DLD1 (cell line): ENCODE data around the gene ALK.

Experiments used
- in situ Hi-C: cut with HindIII; loops from 2 replicates; pipeline ENCODE4 v1.10.0; 2017; ENCODE audit warnings: low sequenced_read_pairs

The ALK gene

DNA sequence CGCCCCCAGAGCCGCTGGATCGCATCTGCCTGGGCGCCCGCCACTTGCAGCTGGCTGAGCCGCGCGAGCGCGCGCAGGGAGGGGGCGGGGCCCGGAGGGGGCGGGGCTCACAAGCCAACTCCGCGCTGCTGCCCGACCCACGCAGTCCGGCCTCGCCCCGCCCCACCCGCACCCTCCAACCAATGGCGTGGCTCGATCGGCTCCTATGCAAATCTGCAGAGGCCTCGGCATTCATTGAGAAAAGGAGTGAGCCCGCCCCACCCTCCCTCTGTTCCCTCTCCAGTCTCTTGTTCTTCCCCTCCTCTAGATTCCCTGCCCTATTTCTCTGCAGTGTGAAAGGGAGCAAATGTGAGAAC, at the start of gene ALK:
Gene ALK, minus strand, starts transcription at position 27 of the 356 bp plus-strand sequence. CDS start 927 bp downstream, outside the sequence.
- in situ Hi-C loops = no loop called here

- in situ Hi-C loops = no loop called here
Measured at GRCh38 chr2:29966266-29966665, 44.9 kb upstream of the ALK start.

DNA sequence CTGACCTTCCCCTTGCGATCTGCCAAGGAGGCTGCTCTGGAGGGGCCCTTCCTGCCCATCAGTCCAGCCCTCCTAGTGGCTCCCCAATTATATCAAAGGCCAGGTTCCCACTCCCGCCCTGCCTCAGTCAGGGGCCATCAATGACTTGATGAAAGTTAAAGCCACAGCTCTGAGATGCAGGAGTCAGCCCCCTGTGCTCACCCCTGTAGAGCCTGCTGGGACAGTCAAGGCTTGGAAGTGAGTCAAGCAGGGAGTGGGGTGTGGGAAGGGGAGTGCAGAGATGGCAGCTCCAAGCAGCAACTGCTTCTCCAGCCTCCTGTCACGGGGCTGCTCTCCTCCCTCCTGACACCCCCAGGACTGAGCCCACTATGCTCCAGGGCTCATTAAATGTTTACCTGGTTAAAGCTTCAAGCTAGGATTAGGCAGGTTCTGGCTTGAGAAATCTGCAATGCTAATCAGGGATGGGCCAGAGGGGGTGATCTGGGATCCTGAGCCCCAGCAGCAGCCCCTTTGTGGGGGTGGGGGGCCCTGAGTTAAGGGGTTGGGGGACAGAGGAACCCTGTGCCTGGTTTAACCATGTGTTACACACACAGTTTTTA, 42.7 kb upstream of the ALK start:
- in situ Hi-C loops = no loop called here

- in situ Hi-C loops = no loop called here
Measured at GRCh38 chr2:29962922-29963321, 41.5 kb upstream of the ALK start.

GRCh38 chr2:29954316-29954715, 32.9 kb upstream of the ALK start:
- in situ Hi-C loops = no loop called here

GRCh38 chr2:29952973-29953372, 31.6 kb upstream of the ALK start:
- in situ Hi-C loops = no loop called here

DNA sequence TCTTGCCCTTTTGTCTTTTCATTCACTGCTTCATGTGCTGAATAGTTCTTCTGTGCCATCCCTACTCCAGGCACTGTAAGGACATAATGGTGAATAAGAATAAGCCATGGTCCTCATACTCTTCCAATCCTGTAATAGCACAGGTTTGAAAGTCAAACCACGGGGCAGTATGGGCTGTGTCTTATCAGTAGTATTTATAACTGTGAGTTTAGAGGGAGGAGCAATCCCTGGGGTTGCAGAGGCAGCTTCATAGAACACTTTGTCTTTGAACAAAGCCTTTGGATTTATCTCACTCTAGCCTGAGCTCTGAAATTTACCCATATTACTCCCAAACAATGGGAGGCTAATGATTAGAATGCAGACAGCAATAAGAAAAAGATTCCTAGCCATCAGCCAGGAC, 30.2 kb upstream of the ALK start:
- in situ Hi-C loops = no loop called here

GRCh38 chr2:29950481-29950880, 29.1 kb upstream of the ALK start:
- in situ Hi-C loops = no loop called here

- in situ Hi-C loops = no loop called here
Measured at GRCh38 chr2:29949042-29949441, 27.7 kb upstream of the ALK start.

- in situ Hi-C loops = no loop called here
Measured at GRCh38 chr2:29946505-29946904, 25.1 kb upstream of the ALK start.

GRCh38 chr2:29942711-29943110, 21.3 kb upstream of the ALK start:
- in situ Hi-C loops = no loop called here

DNA sequence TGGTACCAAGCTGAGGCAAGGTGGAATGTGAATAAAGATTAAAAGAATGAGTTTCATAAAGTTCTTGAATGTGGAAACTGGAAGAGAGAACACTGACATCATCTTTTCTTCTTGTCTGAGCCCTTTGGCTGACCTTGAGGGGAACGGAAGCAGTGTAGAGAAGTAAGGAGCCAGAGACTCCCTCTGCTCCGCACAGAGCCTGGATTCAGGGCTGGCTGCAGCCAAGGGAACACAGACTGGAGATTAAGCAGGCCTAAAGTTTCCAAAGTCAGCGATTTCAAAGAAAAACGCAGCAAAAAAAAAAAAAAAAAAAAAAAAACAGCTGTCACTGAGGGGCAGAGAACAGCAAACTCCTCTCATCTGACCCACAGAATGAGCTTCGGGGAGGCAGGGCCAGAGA, 19.3 kb upstream of the ALK start:
- in situ Hi-C loops = no loop called here

DNA sequence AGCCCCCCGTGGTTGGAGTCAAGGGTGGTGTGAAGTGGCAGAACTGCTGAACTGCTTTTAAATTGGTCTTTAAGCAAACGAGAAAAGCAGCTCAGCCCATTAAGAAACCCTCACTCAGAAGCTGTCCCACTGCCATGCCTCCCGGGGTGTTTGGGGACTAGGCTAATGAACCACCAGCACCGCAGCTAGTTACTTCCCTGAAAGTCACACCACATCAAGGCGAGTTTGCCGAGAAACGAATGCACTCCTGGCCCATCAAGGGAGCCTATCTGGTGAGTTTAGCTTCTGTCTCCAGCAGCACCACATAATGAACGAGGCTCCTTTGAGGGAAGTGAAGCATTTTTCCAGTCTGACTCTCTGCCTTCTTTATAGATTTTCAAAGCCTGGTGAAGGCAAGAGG, 14.6 kb upstream of the ALK start:
- in situ Hi-C loops = no loop called here

DNA sequence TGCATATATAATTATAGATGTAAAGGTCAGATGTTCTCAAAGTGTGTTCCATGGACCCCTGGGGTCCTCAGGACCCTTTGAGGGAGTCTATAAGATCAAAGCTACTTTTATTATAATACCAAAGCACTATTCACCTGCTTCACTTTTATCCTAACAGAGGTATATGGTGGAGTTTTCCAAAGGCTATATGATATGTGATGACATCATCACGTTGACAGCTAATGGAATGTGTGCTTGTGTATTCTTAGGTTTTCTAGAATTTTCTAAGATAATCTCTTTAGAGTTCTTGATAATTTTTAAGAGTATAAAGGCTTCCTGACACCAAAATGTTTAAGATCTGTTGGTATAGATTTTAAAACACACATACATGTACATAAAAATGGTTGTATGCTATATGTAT, 10.4 kb upstream of the ALK start:
- in situ Hi-C loops = no loop called here

DNA sequence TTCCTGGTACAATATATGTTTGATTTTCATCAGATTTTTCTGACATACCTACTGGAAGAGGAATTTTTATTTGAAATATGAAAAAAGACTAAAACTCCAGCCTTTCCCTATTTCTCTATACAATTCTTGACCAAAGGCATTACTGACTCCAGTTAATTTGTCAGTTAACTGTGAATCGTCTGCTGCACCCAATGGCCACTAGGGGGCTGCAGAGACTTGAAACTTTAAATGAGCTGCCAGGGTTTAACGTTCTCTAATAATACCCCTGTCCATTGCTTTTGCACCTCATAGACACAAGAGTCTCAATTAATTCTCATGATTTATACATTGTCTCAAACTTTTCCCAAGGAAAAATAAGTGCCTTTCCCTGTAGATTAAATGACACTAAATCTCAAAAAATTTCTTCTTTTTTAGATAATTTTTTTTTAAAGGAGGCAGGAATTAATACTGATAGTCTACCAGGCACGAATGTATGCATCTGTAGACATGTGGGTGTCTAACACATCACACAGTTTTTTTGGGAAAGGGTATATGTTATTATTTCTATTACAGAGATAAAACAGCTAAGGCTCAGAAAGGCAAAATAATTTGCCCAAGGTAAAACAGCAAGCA, 1.8 kb upstream of the ALK start:
- in situ Hi-C loops = no loop called here

DNA sequence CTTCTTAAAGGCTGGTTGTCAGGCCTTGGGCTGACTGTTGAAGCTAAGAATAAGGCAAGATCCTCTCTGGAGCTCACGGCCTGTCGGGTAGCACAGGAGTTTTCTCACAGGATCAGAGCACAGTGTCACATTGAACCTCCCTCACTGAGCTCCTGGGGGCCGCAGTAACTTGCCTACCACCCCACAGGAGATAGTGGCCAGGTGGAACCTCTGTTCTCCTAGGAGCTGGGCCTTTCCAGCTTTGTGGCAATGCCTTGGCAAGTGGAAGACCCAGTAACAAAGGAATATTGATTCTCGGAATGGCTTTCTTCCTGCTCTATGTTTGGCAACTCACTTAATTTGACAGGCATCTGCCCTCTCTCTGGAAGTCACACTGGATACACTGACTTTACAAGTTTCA, 1.2 kb upstream of the ALK start:
- in situ Hi-C loops = no loop called here

- in situ Hi-C loops = no loop called here
Measured at GRCh38 chr2:29920631-29921559, 491 bp downstream of the ALK start.

DNA sequence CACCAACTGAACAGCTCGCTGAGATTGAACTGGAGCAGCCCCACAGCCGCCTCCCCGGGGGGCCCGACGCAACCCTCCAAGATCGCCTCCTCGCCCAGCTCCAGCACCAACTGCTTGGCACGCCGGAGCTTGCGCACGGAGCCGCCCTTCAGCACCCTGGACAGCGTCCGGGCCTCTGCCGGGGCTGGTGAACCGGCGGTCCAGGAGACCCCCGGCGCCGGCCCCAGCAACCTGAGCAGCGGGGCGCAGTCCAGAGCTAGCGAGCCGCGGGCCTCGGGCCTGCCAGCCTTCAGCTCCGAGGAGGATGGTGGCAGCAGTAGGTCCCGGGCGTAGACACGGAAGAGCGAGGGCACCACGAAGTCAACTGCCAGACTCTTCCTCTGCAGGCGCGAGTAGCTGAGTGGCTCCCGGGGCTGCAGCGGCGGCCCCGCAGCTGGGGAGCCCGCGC, 1.2 kb downstream of the ALK start:
- in situ Hi-C loops = no loop called here

DNA sequence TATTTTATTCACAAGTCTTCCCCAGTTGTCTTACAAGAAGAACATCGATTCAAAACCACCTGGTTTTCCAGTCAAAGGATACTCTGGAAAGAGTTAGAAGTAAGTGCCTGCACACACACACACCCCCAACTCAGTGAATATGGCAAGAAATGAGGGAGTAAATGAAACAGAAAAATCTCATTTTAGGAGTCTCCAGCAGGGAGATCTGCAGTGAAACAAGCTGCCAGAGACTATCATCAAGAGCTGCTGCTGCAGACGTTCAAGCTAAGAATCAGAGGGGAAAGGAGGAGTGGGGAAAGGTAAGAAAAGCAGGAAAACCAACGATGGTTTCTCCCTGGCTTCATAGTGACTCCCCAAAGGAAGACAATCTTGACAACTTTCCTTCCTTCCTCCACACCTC, 2.4 kb downstream of the ALK start:
- in situ Hi-C loops = no loop called here

DNA sequence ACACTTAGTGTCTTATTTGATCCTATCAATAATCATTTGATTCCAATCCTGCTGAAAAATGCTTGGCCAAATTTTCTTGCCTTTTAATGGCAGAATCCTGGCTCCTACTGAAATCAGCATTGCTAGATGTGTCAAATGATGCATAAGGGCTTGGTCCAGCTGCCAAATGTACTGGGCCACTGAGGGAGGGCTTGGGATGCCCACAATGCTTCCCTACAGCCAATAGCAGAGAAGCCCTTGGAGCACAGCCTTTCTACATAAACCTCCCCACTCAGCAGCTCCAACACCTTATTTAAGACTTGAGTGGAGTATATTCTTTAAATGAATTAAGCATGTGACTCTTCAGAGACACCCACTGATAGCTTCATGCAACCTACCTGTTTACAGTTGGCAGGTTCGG, 3.6 kb downstream of the ALK start:
- in situ Hi-C loops = no loop called here

DNA sequence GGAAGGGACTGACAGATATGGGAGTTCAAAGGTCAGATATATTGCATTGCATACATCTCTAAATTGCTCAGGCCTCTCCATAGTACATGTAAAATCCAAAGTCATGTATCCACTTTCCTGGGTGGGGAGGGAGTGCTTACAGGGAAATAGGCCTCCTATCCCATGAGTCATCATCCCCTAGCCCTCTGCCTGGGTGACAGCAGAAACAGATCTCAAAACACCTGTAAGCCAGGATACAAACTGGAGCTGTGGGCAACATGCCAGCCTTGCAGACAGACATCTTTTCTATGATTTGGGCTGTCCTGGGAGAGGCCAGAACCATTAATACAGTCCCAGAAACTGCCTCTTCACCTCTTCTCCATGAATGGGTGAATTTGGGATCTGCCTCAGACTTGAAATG, 4.8 kb downstream of the ALK start:
- in situ Hi-C loops = no loop called here

- in situ Hi-C loops = no loop called here
Measured at GRCh38 chr2:29910960-29911359, 10.4 kb downstream of the ALK start.
